GM13977 (cell line): ENCODE results near the gene AIFM3.

Experiments used
- DNase-seq: peaks from one replicate; pipeline ENCODE4 v3.0.0; 2012; ENCODE audit warnings: low spot score
- in situ Hi-C: fragments of 300-500 bp; cut with MboI; formaldehyde crosslinking; loops from one replicate; pipeline ENCODE4 v1.12.0; 2022; ENCODE audit warnings: low sequenced_read_pairs, low pct_unique_long_range_greater_than_20kb, mixed read lengths, inconsistent platforms; ENCODE audit not compliant: unreplicated experiment
- TF ChIP-seq, protein P1 (sequence below): IDR thresholded peaks from 2 replicates; pipeline ENCODE4 v1.5.1; 2012; ENCODE audit warnings: mild to moderate bottlenecking, control low read depth; ENCODE audit not compliant: insufficient read depth; ENCODE audit errors: extremely low read depth, missing control alignments

The AIFM3 gene

DNA sequence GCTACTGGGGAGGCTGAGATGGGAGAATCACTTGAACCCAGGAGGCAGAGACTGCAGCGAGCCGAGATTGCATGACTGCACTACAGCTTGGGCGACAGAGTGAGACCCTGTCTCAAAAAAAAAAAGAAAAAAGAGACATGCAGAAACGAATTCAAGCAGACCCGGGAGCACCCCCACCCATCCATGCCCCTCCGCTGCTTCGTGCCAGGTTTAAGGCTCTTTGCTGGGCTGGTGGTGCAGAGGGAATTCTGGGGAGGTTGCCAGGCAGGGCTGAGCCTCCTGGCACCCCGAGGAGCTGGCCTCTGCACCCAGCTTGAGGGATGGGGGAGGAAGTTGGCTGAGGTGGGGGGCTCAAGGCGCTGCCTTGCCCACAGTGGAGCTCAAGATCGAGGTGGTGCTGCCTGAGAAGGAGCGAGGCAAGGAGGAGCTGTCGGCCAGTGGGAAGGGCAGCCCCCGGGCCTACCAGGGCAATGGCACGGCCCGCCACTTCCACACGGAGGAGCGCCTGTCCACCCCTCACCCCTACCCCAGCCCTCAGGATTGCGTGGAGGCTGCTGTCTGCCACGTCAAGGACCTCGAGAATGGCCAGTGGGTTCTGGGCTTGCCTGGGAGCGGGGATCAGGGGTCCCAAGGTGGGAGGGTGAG lies 6.0 kb downstream of the AIFM3 start:
- no peak for DNase-seq
- TF ChIP-seq, protein P1, sequence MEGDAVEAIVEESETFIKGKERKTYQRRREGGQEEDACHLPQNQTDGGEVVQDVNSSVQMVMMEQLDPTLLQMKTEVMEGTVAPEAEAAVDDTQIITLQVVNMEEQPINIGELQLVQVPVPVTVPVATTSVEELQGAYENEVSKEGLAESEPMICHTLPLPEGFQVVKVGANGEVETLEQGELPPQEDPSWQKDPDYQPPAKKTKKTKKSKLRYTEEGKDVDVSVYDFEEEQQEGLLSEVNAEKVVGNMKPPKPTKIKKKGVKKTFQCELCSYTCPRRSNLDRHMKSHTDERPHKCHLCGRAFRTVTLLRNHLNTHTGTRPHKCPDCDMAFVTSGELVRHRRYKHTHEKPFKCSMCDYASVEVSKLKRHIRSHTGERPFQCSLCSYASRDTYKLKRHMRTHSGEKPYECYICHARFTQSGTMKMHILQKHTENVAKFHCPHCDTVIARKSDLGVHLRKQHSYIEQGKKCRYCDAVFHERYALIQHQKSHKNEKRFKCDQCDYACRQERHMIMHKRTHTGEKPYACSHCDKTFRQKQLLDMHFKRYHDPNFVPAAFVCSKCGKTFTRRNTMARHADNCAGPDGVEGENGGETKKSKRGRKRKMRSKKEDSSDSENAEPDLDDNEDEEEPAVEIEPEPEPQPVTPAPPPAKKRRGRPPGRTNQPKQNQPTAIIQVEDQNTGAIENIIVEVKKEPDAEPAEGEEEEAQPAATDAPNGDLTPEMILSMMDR, result no peak
- in situ Hi-C loops, result no loop called here

- no peak for DNase-seq
- in situ Hi-C loops, result no loop called here
Measured at GRCh38 chr22:20973634-20974286, 6.7 kb downstream of the AIFM3 start.

GRCh38 chr22:20974336-20974955 lies 7.4 kb downstream of the AIFM3 start:
- no peak for DNase-seq
- TF ChIP-seq, protein P1, result no peak
- in situ Hi-C loops, result no loop called here

More at GRCh38 chr22:20973634-20974286, 6.7 kb downstream of the AIFM3 start:
- TF ChIP-seq, protein P1, result no peak

DNA sequence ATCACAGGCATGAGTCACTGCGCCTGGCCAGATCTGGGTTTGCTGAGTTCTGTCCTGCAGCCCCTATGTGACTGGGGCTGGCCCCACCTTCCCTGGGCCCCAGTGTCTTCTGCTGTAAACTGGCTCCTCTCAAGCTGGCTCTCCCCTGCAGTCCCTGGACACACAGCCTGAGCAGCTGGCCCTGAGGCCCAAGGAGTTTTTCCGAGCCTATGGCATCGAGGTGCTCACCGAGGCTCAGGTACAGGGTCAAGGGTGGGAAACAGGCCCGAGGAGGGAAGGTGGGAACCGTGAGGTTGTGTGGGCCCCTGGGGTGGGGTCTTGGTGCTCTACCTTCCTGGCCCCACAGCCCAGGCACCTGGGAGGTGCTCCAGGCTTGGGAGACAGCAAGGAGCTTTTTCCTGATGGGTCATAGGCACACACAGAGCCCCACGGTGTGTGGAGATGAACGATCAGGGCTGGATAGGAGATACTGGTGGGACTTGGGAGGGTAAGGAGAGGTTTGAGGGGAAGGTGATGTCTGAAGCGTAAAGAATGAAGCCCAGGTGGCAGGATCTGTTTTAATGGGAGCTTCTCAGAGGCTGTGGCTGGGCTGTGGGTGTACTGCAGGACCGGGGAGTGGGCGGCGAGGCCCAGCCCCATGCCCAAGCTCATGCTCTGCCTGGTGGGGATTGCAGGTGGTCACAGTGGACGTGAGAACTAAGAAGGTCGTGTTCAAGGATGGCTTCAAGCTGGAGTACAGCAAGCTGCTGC lies 8.7 kb downstream of the AIFM3 start:
- TF ChIP-seq, protein P1, result no peak
- DNase-seq, result no peak
- in situ Hi-C loops, result no loop called here

GRCh38 chr22:20976291-20976877 lies 9.3 kb downstream of the AIFM3 start:
- TF ChIP-seq, protein P1, result no peak
- in situ Hi-C loops, result no loop called here
- DNase-seq, result no peak

DNA sequence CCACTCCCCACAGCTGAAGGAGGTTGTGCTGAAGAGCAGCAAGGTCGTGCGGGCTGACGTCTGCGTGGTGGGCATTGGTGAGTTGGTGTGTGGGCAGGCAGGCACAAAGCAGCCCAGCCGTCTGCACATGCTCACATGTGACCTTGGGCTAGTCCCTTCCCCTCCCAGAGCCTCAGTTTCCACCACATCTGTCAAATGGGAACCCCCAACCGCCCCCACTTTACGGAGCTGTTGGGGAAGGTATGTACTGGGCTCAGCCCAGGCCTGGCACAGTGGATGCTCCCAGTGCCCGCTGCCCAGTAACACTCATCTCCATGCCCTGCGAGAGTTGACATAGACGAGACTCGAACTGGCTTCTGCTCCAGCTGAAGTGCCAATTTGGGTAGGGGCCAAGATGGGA lies 10.0 kb downstream of the AIFM3 start:
- no peak for DNase-seq
- in situ Hi-C loops, result no loop called here
- TF ChIP-seq, protein P1, result no peak
